HEK293 (cell line): ENCODE data around the gene WSCD2.

Experiments used
- CTCF ChIA-PET: fragments of 350-600 bp; formaldehyde crosslinking; extraction: SDS; loops from one replicate; lab custom pipeline; 2021; ENCODE audit warnings: antibody characterized with exemption; lab: Yijun Ruan, JAX
- POLR2A ChIA-PET: fragments of 300-600 bp; formaldehyde crosslinking; extraction: SDS; loops from one replicate; lab custom pipeline; 2020; ENCODE audit warnings: antibody characterized with exemption, inconsistent platforms; lab: Yijun Ruan, JAX
- H3K27ac ChIP-seq: fragments of 200-500 bp; sonication (Bioruptor generic); 2 replicates; pipeline ENCODE4 v1.5.1; 2014; ENCODE audit warnings: low read depth, low read length, control low read depth, inconsistent platforms; ENCODE audit errors: extremely low read depth
- H3K36me3 ChIP-seq, 2 experiments: fragments of 200-500 bp in 1 of 2; sonication (Bioruptor generic) in 1 of 2; 1 replicate in 1 of 2; 2 replicates in 1 of 2; pipeline ENCODE4 v1.5.1; 2014 to 2017; ENCODE audit warnings: inconsistent platforms in 2 of 2, low read length in 2 of 2; ENCODE audit not compliant: control insufficient read depth in 2 of 2, insufficient read depth in 1 of 2
- H3K4me1 ChIP-seq: fragments of 200-500 bp; sonication (Bioruptor generic); 2 replicates; pipeline ENCODE4 v1.5.1; 2014; ENCODE audit warnings: mild to moderate bottlenecking, low read length, inconsistent platforms; ENCODE audit not compliant: control insufficient read depth, insufficient read depth
- H3K4me3 ChIP-seq: 2 replicates; pipeline ENCODE4 v1.5.1; 2011; ENCODE audit warnings: low read depth, mild to moderate bottlenecking, control low read depth, low read length, moderate library complexity
- H3K9me3 ChIP-seq: fragments of 200-500 bp; sonication (Bioruptor generic); 2 replicates; pipeline ENCODE4 v1.5.1; 2014; ENCODE audit warnings: low read depth, low read length, inconsistent platforms; ENCODE audit not compliant: control insufficient read depth, insufficient read depth
- ATF2 ChIP-seq: fragments of 450-650 bp; formaldehyde crosslinking; IDR thresholded peaks from 2 replicates; pipeline ENCODE4 v1.5.1; 2016; ENCODE audit warnings: missing biosample characterization, missing genetic modification characterization, low read depth
- HOXA7 ChIP-seq: sonication (generic); formaldehyde crosslinking; IDR thresholded peaks from 2 replicates; pipeline ENCODE4 v1.8.1; 2022; ENCODE audit warnings: missing genetic modification reagents, borderline replicate concordance
- HOXC10 ChIP-seq: sonication (generic); formaldehyde crosslinking; IDR thresholded peaks from 2 replicates; pipeline ENCODE4 v1.8.1; 2023; ENCODE audit warnings: mild to moderate bottlenecking, missing genetic modification reagents
- OSR2 ChIP-seq: fragments of 450-650 bp; formaldehyde crosslinking; IDR thresholded peaks from 2 replicates; pipeline ENCODE4 v1.5.1; 2016; ENCODE audit warnings: missing biosample characterization, missing genetic modification characterization
- SCRT2 ChIP-seq: fragments of 450-650 bp; formaldehyde crosslinking; IDR thresholded peaks from 2 replicates; pipeline ENCODE4 v1.5.1; 2016; ENCODE audit warnings: missing biosample characterization, missing genetic modification characterization
- WT1 ChIP-seq: fragments of 450-650 bp; formaldehyde crosslinking; IDR thresholded peaks from 2 replicates; pipeline ENCODE4 v1.5.1; 2016; ENCODE audit warnings: missing biosample characterization, missing genetic modification characterization
- ZBTB10 ChIP-seq: fragments of 450-650 bp; formaldehyde crosslinking; IDR thresholded peaks from 2 replicates; pipeline ENCODE4 v1.5.1; 2016; ENCODE audit warnings: missing biosample characterization, missing genetic modification characterization
- ZBTB20 ChIP-seq: fragments of 450-650 bp; formaldehyde crosslinking; IDR thresholded peaks from 2 replicates; pipeline ENCODE4 v1.5.1; 2016; ENCODE audit warnings: missing biosample characterization, missing genetic modification characterization
- ZNF114 ChIP-seq: fragments of 450-650 bp; formaldehyde crosslinking; IDR thresholded peaks from 2 replicates; pipeline ENCODE4 v1.5.0; 2017; ENCODE audit warnings: missing biosample characterization, missing genetic modification characterization
- ZNF133 ChIP-seq: fragments of 450-650 bp; formaldehyde crosslinking; IDR thresholded peaks from 2 replicates; pipeline ENCODE4 v1.5.1; 2016; ENCODE audit warnings: missing biosample characterization, missing genetic modification characterization
- ZNF16 ChIP-seq: fragments of 450-650 bp; formaldehyde crosslinking; IDR thresholded peaks from 2 replicates; pipeline ENCODE4 v1.5.1; 2016; ENCODE audit warnings: low read depth, missing biosample characterization, missing genetic modification characterization
- ZNF174 ChIP-seq: fragments of 450-650 bp; formaldehyde crosslinking; IDR thresholded peaks from 2 replicates; pipeline ENCODE4 v1.5.0; 2017; ENCODE audit warnings: missing biosample characterization, mild to moderate bottlenecking, missing genetic modification characterization
- ZNF266 ChIP-seq: fragments of 450-650 bp; formaldehyde crosslinking; IDR thresholded peaks from 2 replicates; pipeline ENCODE4 v1.5.1; 2016; ENCODE audit warnings: missing biosample characterization, missing genetic modification characterization, low read depth
- ZNF280D ChIP-seq: fragments of 450-650 bp; formaldehyde crosslinking; IDR thresholded peaks from 2 replicates; pipeline ENCODE4 v1.5.1; 2016; ENCODE audit warnings: missing biosample characterization, missing genetic modification characterization
- ZNF292 ChIP-seq: fragments of 450-650 bp; formaldehyde crosslinking; IDR thresholded peaks from 2 replicates; pipeline ENCODE4 v1.5.1; 2016; ENCODE audit warnings: low read depth, missing biosample characterization, missing genetic modification characterization, borderline replicate concordance
- ZNF404 ChIP-seq: fragments of 450-650 bp; formaldehyde crosslinking; IDR thresholded peaks from 2 replicates; pipeline ENCODE4 v1.5.1; 2017; ENCODE audit warnings: missing biosample characterization, missing genetic modification characterization
- ZNF544 ChIP-seq: fragments of 450-650 bp; formaldehyde crosslinking; IDR thresholded peaks from 2 replicates; pipeline ENCODE4 v1.5.0; 2017; ENCODE audit warnings: missing biosample characterization, missing genetic modification characterization
- ZNF549 ChIP-seq: fragments of 450-650 bp; IDR thresholded peaks from 2 replicates; pipeline ENCODE4 v1.5.1; 2018; ENCODE audit warnings: missing biosample characterization, missing genetic modification characterization, mild to moderate bottlenecking, inconsistent platforms, moderate library complexity
- ZNF623 ChIP-seq: fragments of 450-650 bp; formaldehyde crosslinking; IDR thresholded peaks from 2 replicates; pipeline ENCODE4 v1.5.1; 2016; ENCODE audit warnings: missing biosample characterization, missing genetic modification characterization
- ZNF664 ChIP-seq: fragments of 450-650 bp; formaldehyde crosslinking; IDR thresholded peaks from 2 replicates; pipeline ENCODE4 v1.5.1; 2016; ENCODE audit warnings: missing biosample characterization, missing genetic modification characterization
- ZNF670 ChIP-seq: fragments of 450-650 bp; formaldehyde crosslinking; IDR thresholded peaks from 2 replicates; pipeline ENCODE4 v1.5.1; 2016; ENCODE audit warnings: missing biosample characterization, missing genetic modification characterization, low read depth
- ZNF701 ChIP-seq: fragments of 450-650 bp; formaldehyde crosslinking; IDR thresholded peaks from 2 replicates; pipeline ENCODE4 v1.5.1; 2016; ENCODE audit warnings: missing biosample characterization, missing genetic modification characterization
- ZSCAN16 ChIP-seq: fragments of 450-650 bp; formaldehyde crosslinking; IDR thresholded peaks from 2 replicates; pipeline ENCODE4 v1.5.1; 2016; ENCODE audit warnings: missing biosample characterization, missing genetic modification characterization
- ZSCAN5A ChIP-seq: fragments of 450-650 bp; formaldehyde crosslinking; IDR thresholded peaks from 2 replicates; pipeline ENCODE4 v1.5.1; 2016; ENCODE audit warnings: missing biosample characterization, missing genetic modification characterization

The WSCD2 gene

GRCh38 chr12:108282160-108282559 is 153.1 kb downstream of the WSCD2 start:
- Histone ChIP-seq H3K27ac (no peak overlapping the region), H3K4me3 (no peak overlapping the region), H3K9me3 (no peaks in the 10 kb centered on the region), H3K4me1 (no peaks in the 10 kb centered on the region), H3K36me3 (no peaks in the 10 kb centered on the region)
- ChIA-PET CTCF (interaction anchor here (0.5 kb wide), 1 partner anchor 176 kb away, joined by 3 read pairs; no protein-coding TSS in a partner anchor), POLR2A (no interaction called here)
- TF ChIP-seq WT1 (tag by site-specific recombination) = no peak
- no peak for TF ChIP-seq ZNF701 (tag by site-specific recombination)
- TF ChIP-seq ZNF404 = no peak
- TF ChIP-seq ZNF133 (tag by site-specific recombination) = no peak
- TF ChIP-seq HOXA7 (CRISPR knock-in tag) = no peak
- no peak for TF ChIP-seq HOXC10
- no peak for TF ChIP-seq OSR2 (tag by site-specific recombination)
- TF ChIP-seq ZNF114 (tag by site-specific recombination) = no peak
- TF ChIP-seq ZNF670 = no peak
- no peak for TF ChIP-seq ZNF292 (tag by site-specific recombination)
- TF ChIP-seq ZNF664 (tag by site-specific recombination) = no peak
- no peak for TF ChIP-seq ZNF16 (tag by site-specific recombination)
- TF ChIP-seq ZNF549 = no peak
- TF ChIP-seq ZNF174 (tag by site-specific recombination) = no peak
- no peak for TF ChIP-seq ZSCAN16 (tag by site-specific recombination)

- ChIA-PET CTCF (no interaction called here), POLR2A (no interaction called here)
- TF ChIP-seq ZBTB20 (tag by site-specific recombination) (no peak), ZNF544 (tag by site-specific recombination) (no peak), ATF2 (no peak), ZBTB10 (tag by site-specific recombination) (no peak), ZNF623 (tag by site-specific recombination) (no peak), SCRT2 (tag by site-specific recombination) (no peak), ZNF266 (tag by site-specific recombination) (no peak)
These were observed 153.6 kb downstream of the WSCD2 start for GRCh38 chr12:108282676-108283075.

GRCh38 chr12:108284163-108284562 is 155.1 kb downstream of the WSCD2 start:
- no peak for TF ChIP-seq ZNF280D (tag by site-specific recombination)
- TF ChIP-seq ZNF292 (tag by site-specific recombination) = no peak
- TF ChIP-seq ZSCAN5A = no peak
- no peak overlapping the region for H3K4me3 ChIP-seq
- no peaks in the 10 kb centered on the region for H3K9me3 ChIP-seq
- no peaks in the 10 kb centered on the region for H3K4me1 ChIP-seq
- no peaks in the 10 kb centered on the region for H3K36me3 ChIP-seq
- H3K27ac ChIP-seq = no peak overlapping the region
- ChIA-PET CTCF (no interaction called here), POLR2A (no interaction called here)

More at GRCh38 chr12:108282676-108283075, 153.6 kb downstream of the WSCD2 start:
- Histone ChIP-seq H3K4me1 (no peaks in the 10 kb centered on the region), H3K9me3 (no peaks in the 10 kb centered on the region), H3K4me3 (no peak overlapping the region), H3K36me3 (no peaks in the 10 kb centered on the region), H3K27ac (no peak overlapping the region)
